Measurements from ENCODE around the gene ANKMY1.

The ANKMY1 gene

GRCh38 chr2:240557101-240557751 is 562 bp downstream of the ANKMY1 start:
- no peak for TF ChIP-seq CTCF (IDR thresholded peaks at IDR 0.05; ENCODE audit: low read depth, low read length, missing control alignments)
- H3K4me3 ChIP-seq (replicated peaks; ENCODE audit: low read depth, low read length), result peak overlapping the region; percentile 46
- no peak for DNase-seq (ENCODE audit: extremely low read depth, low read depth)

GRCh38 chr2:240556553-240557100 is 1.2 kb downstream of the ANKMY1 start:
- peak; percentile 75 for TF ChIP-seq CTCF (IDR thresholded peaks at IDR 0.05; ENCODE audit: low read depth, low read length, missing control alignments)
- DNase-seq (ENCODE audit: extremely low read depth, low read depth), result no peak
- H3K4me3 ChIP-seq (replicated peaks; ENCODE audit: low read depth, low read length), result peak overlapping the region; percentile 46

GRCh38 chr2:240555541-240556250 is 2.1 kb downstream of the ANKMY1 start:
- no peak for TF ChIP-seq CTCF (IDR thresholded peaks at IDR 0.05; ENCODE audit: low read depth, low read length, missing control alignments)
- DNase-seq (ENCODE audit: extremely low read depth, low read depth), result no peak
- no peak overlapping the region for H3K4me3 ChIP-seq (replicated peaks; ENCODE audit: low read depth, low read length)

- no peak for DNase-seq (ENCODE audit: extremely low read depth, low read depth)
- TF ChIP-seq CTCF (IDR thresholded peaks at IDR 0.05; ENCODE audit: low read depth, low read length, missing control alignments), result no peak
- no peak overlapping the region for H3K4me3 ChIP-seq (replicated peaks; ENCODE audit: low read depth, low read length)
These were observed 2.9 kb downstream of the ANKMY1 start for GRCh38 chr2:240554767-240555493.

- DNase-seq (ENCODE audit: extremely low read depth, low read depth), result no peak
- no peak overlapping the region for H3K4me3 ChIP-seq (replicated peaks; ENCODE audit: low read depth, low read length)
- TF ChIP-seq CTCF (IDR thresholded peaks at IDR 0.05; ENCODE audit: low read depth, low read length, missing control alignments), result no peak
These were observed 3.8 kb downstream of the ANKMY1 start for GRCh38 chr2:240553956-240554480.

GRCh38 chr2:240551811-240552210 is 6.0 kb downstream of the ANKMY1 start:
- no peak overlapping the region for H3K4me3 ChIP-seq (replicated peaks; ENCODE audit: low read depth, low read length)
- TF ChIP-seq CTCF (IDR thresholded peaks at IDR 0.05; ENCODE audit: low read depth, low read length, missing control alignments), result no peak
- DNase-seq (ENCODE audit: extremely low read depth, low read depth), result no peak
